Uterus (tissue), 2 donors: ENCODE data around the gene OR51B4.

Experiments
- CTCF ChIP-seq, 4 experiments: fragments of 200-600 bp in 2 of 4; fragments of 450-650 bp in 2 of 4; sonication (generic) in 2 of 4; IDR thresholded peaks; one replicate each; pipeline ENCODE4 v1.5.1; 2016 to 2019; ENCODE audit warnings: antibody characterized with exemption in 4 of 4, mild to moderate bottlenecking in 2 of 4, moderate library complexity in 1 of 4
- POLR2A ChIP-seq, 2 donors: fragments of 450-650 bp; IDR thresholded peaks; one replicate each; pipeline ENCODE4 v1.6.1; 2016; ENCODE audit warnings: antibody characterized with exemption in 2 of 2, mild to moderate bottlenecking in 1 of 2, moderate library complexity in 1 of 2

- TF ChIP-seq CTCF (IDR thresholded peaks at IDR 0.05) (no peak), POLR2A (IDR thresholded peaks at IDR 0.05) (no peak)
Observed at GRCh38 chr11:5351208-5351607, 49.5 kb upstream of the OR51B4 start, which contains the start of gene OR51B6.
